Right lobe of liver (tissue), 4 donors: Measurements from ENCODE around the gene P4HA1.

ENCODE experiments used
- CTCF ChIP-seq, 4 donors: fragments of 200-600 bp in 3 of 4; fragments of 450-650 bp in 1 of 4; IDR thresholded peaks; one replicate each; pipeline versions ENCODE4 v1.5.1 to v1.8.0; 2016 to 2022; ENCODE audit warnings: antibody characterized with exemption in 4 of 4, mild to moderate bottlenecking in 2 of 4
- POLR2A ChIP-seq: fragments of 450-650 bp; IDR thresholded peaks from one replicate; pipeline ENCODE4 v1.6.1; 2017; ENCODE audit warnings: antibody characterized with exemption, mild to moderate bottlenecking
- donor health status: DM: no; HTN: no; CAD: no.
- donor health status: DM: no; HTN: no; CAD: no.
- donor health status: DM: no; HTN: yes; CAD: no.

- TF ChIP-seq CTCF (IDR thresholded peaks at IDR 0.05) (no peak), POLR2A (no peak)
Measured at GRCh38 chr10:73076360-73077183, 20.1 kb downstream of the P4HA1 start.
